NK-92 (cell line): ENCODE measurements around the gene TSPAN1.
"Not testable (repeated sequence)": the region's sequence is repeated elsewhere in the genome, so short reads cannot be mapped to it uniquely, and the experiment has no call there.

ENCODE experiments used
- DNase-seq: peaks from one replicate; lab custom pipeline; 2025; ENCODE audit not compliant: unreplicated experiment; lab: John Stamatoyannopoulos, UW

TSPAN1 gene

GRCh38 chr1:46215504-46215903 lies 40.6 kb downstream of the TSPAN1 start:
- DNase-seq = no peak

GRCh38 chr1:46218443-46218842 lies 43.6 kb downstream of the TSPAN1 start:
- DNase-seq = no peak

GRCh38 chr1:46219551-46220520 lies 44.9 kb downstream of the TSPAN1 start:
- DNase-seq = no peak

GRCh38 chr1:46220808-46221207 lies 45.9 kb downstream of the TSPAN1 start:
- no peak for DNase-seq

GRCh38 chr1:46221749-46222148 lies 46.9 kb downstream of the TSPAN1 start:
- no peak for DNase-seq

GRCh38 chr1:46223055-46223454 lies 48.2 kb downstream of the TSPAN1 start:
- not testable (repeated sequence) for DNase-seq

- DNase-seq = no peak
These were observed 48.6 kb downstream of the TSPAN1 start for GRCh38 chr1:46223472-46223943.

- no peak for DNase-seq
These were observed 50.1 kb downstream of the TSPAN1 start for GRCh38 chr1:46224966-46225365.

- not testable (repeated sequence) for DNase-seq
These were observed 56.3 kb downstream of the TSPAN1 start for GRCh38 chr1:46231231-46231630.
